ENCODE measurements around the gene RBM22. TPM values are rescaled to one million over a fixed set of nuclear protein-coding genes. Genes with fewer than 3 reads are reported as not detected.

The RBM22 gene
- total RNA-seq, 1 donor from 2014 or later = 43.6 TPM

DNA sequence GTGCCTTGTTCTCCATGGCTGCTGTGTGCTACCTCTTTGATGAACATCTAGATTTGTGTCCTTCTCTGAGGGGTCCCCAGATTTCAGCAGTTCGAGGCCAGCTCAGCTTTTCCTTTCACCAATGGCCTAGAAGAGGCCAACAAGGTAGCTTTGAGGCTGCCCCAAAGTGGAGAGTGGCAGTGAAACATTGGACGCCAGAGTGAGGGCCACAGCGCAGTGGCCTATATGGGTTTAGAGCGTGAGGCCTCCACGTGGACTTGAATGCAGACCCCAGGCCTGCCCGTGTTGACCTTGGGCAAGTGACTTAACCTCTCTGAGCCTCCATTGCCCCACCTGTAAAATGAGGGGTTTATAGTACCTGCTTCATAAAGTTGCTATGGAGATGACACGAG is 28.0 kb downstream of the RBM22 start:
- Mint-ChIP-seq H3K36me3 (ENCODE audit: unreplicated experiment) (no peaks in the 10 kb centered on the region), H3K9me3 (ENCODE audit: unreplicated experiment) (no peaks in the 10 kb centered on the region), H3K27me3 (ENCODE audit: unreplicated experiment) (peaks cover 2% of the 10 kb centered on the region), H3K4me3 (ENCODE audit: unreplicated experiment) (peak overlapping the region; percentile 77), H3K4me1 (ENCODE audit: unreplicated experiment) (peaks cover 25% of the 10 kb centered on the region), H3K27ac (ENCODE audit: unreplicated experiment) (no peak overlapping the region)
- DNase-seq (ENCODE audit: extremely low spot score, unreplicated experiment) = peak; percentile 62
- TF ChIP-seq, protein P1, sequence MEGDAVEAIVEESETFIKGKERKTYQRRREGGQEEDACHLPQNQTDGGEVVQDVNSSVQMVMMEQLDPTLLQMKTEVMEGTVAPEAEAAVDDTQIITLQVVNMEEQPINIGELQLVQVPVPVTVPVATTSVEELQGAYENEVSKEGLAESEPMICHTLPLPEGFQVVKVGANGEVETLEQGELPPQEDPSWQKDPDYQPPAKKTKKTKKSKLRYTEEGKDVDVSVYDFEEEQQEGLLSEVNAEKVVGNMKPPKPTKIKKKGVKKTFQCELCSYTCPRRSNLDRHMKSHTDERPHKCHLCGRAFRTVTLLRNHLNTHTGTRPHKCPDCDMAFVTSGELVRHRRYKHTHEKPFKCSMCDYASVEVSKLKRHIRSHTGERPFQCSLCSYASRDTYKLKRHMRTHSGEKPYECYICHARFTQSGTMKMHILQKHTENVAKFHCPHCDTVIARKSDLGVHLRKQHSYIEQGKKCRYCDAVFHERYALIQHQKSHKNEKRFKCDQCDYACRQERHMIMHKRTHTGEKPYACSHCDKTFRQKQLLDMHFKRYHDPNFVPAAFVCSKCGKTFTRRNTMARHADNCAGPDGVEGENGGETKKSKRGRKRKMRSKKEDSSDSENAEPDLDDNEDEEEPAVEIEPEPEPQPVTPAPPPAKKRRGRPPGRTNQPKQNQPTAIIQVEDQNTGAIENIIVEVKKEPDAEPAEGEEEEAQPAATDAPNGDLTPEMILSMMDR (IDR thresholded peaks at IDR 0.05) = no peak

DNA sequence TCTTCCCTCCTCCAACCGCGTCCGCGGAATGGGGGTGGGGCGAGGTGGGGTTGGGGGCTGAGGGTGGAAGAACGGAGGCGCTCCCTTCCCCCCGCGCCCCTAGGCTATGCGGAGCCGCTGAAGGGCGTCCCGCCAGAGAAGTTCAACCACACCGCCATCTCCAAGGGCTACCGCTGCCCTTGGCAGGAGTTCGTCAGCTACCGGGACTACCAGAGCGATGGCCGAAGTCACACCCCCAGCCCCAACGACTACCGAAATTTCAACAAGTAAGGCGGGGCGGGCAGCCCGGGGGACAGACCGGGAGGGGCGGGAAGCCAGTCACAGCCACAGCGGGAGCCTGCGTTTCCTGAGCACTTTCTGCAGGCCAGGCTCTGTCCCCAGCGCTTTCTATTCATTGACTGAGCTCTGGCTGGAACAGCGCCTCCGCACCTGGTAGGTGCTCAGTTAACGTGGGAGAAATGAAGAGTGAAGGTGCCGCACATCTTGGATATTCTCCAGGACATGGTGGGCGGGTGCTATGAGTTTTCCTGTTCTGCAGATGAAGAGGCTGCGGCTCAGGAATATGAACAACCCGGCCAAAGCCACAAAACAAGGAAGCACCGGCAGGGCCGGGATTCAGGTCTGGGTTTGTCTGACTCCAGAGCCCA is 28.5 kb downstream of the RBM22 start:
- Mint-ChIP-seq H3K9me3 (ENCODE audit: unreplicated experiment) (no peaks in the 10 kb centered on the region), H3K27me3 (ENCODE audit: unreplicated experiment) (peaks cover 2% of the 10 kb centered on the region), H3K4me1 (ENCODE audit: unreplicated experiment) (peaks cover 25% of the 10 kb centered on the region), H3K27ac (ENCODE audit: unreplicated experiment) (peak overlapping the region; percentile 8), H3K4me3 (ENCODE audit: unreplicated experiment) (peak overlapping the region; percentile 77), H3K36me3 (ENCODE audit: unreplicated experiment) (no peaks in the 10 kb centered on the region)
- DNase-seq (ENCODE audit: extremely low spot score, unreplicated experiment) = no peak
- TF ChIP-seq, protein P1 (IDR thresholded peaks at IDR 0.05) = peak; percentile 9

DNA sequence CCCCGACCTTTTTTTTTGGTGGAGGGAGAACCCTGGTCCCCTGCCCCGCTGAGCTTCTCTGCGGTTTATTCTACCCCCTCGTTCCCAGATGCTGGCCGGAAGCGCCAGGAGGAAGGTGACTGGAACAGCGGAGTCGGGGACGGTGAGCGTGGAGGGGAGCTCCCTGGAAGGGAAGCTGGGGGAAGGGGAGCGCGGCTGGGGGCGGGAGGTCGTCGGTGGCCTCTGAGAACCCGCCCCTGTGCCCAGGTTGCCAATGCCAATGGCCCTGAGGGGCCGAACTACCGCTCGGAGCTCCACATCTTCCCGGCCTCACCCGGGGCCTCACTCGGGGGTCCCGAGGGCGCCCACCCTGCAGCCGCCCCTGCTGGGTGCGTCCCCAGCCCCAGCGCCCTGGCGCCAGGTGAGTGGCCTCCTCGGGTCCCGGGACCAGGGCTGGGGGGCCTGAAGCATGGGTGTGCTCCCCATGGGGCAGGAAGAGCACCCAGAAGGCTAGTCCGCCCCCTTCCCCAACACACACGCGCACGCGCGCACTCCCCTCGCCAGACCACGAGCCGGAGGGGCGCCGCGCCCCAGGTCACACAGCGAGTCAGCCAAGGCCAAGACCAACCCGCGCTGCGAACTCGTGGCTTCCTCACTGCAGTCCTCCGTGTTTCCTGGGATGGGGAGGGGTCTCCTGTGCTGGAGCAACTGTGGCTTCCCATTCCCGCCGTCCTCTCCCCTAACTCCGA is 29.2 kb downstream of the RBM22 start:
- Mint-ChIP-seq H3K4me3 (ENCODE audit: unreplicated experiment) (peak overlapping the region; percentile 77), H3K4me1 (ENCODE audit: unreplicated experiment) (peaks cover 25% of the 10 kb centered on the region), H3K27ac (ENCODE audit: unreplicated experiment) (no peak overlapping the region), H3K9me3 (ENCODE audit: unreplicated experiment) (no peaks in the 10 kb centered on the region), H3K27me3 (ENCODE audit: unreplicated experiment) (peaks cover 2% of the 10 kb centered on the region), H3K36me3 (ENCODE audit: unreplicated experiment) (no peaks in the 10 kb centered on the region)
- peak; percentile 84 for DNase-seq (ENCODE audit: extremely low spot score, unreplicated experiment)
- TF ChIP-seq, protein P1 (IDR thresholded peaks at IDR 0.05) = no peak

DNA sequence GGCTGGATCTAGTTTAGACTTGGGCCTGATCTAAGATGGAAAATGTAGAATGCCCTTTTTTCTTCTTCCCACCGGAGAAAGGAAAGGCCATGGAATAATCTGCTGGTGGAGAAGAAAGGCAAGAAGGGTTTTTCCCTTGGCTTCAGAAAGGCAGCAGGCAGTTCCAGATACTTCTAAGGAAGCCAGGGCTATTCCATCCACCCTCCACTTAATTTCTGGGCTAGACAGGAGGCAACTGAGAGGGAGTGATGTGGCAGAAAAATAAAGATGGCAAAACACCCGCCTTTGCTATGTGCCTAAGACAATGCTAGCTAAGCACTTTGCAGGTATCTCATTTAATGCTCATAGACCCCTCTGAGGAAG is 29.9 kb downstream of the RBM22 start:
- Mint-ChIP-seq H3K27me3 (ENCODE audit: unreplicated experiment) (peaks cover 2% of the 10 kb centered on the region), H3K4me3 (ENCODE audit: unreplicated experiment) (peak overlapping the region; percentile 53), H3K27ac (ENCODE audit: unreplicated experiment) (peak overlapping the region; percentile 5), H3K4me1 (ENCODE audit: unreplicated experiment) (peaks cover 25% of the 10 kb centered on the region), H3K36me3 (ENCODE audit: unreplicated experiment) (no peaks in the 10 kb centered on the region), H3K9me3 (ENCODE audit: unreplicated experiment) (no peaks in the 10 kb centered on the region)
- DNase-seq (ENCODE audit: extremely low spot score, unreplicated experiment) = no peak
- TF ChIP-seq, protein P1 (IDR thresholded peaks at IDR 0.05) = no peak

DNA sequence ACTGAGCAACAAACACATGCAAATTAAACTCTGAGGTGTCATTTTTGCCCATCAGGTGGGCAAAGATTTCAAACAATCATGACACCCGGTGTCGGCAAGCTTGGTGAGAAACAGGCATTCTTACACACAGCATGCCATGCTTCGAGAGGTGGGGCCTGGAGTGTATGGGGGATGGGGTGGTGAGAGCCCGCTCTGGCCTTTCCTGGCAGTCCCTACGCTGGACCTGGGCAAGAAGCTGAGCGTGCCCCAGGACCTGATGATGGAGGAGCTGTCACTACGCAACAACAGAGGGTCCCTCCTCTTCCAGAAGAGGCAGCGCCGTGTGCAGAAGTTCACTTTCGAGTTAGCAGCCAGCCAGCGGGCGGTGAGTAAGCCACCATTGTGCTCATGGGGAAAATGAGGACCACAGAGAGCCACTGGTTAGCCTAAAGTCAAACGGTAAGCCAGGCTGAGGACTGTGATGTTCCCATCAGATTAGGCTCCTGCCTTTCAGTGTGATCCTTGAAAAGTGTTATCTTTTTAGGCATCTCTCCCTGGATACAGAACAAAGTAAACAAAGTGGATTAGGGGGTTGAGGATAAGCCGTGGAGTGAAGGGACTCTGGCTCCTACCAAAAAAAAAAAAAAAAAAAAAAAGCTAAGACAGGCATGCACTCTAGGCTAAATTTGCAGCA is 30.5 kb downstream of the RBM22 start:
- DNase-seq (ENCODE audit: extremely low spot score, unreplicated experiment) = peak; percentile 63
- TF ChIP-seq, protein P1 (IDR thresholded peaks at IDR 0.05) = no peak
- peaks cover 2% of the 10 kb centered on the region for H3K27me3 Mint-ChIP-seq (ENCODE audit: unreplicated experiment)
- peaks cover 25% of the 10 kb centered on the region for H3K4me1 Mint-ChIP-seq (ENCODE audit: unreplicated experiment)
- peak overlapping the region; percentile 53 for H3K4me3 Mint-ChIP-seq (ENCODE audit: unreplicated experiment)
- H3K9me3 Mint-ChIP-seq (ENCODE audit: unreplicated experiment) = no peaks in the 10 kb centered on the region
- H3K27ac Mint-ChIP-seq (ENCODE audit: unreplicated experiment) = peak overlapping the region; percentile 18
- H3K36me3 Mint-ChIP-seq (ENCODE audit: unreplicated experiment) = no peaks in the 10 kb centered on the region

All from osteocyte (in vitro differentiated cells).